Mesendoderm (in vitro differentiated cells): ENCODE results near the gene ITGA2.

Experiments used
- DNase-seq: peaks from one replicate; pipeline ENCODE4 v3.0.0; 2013
- H2AK5ac ChIP-seq: 2 replicates; pipeline ENCODE4 v1.6.1; 2013; ENCODE audit warnings: low read length, inconsistent platforms
- H2BK120ac ChIP-seq: 2 replicates; pipeline ENCODE4 v1.6.1; 2013; ENCODE audit warnings: low read depth, mild to moderate bottlenecking, low read length, moderate library complexity, mixed read lengths
- H2BK15ac ChIP-seq: replicated peaks from 2 replicates; pipeline ENCODE4 v1.6.1; 2013; ENCODE audit warnings: low read depth, mild to moderate bottlenecking, moderate library complexity
- H2BK5ac ChIP-seq: 2 replicates; pipeline ENCODE4 v1.6.1; 2013; ENCODE audit warnings: low read length, inconsistent platforms
- H3K18ac ChIP-seq: 2 replicates; pipeline ENCODE4 v1.6.1; 2013; ENCODE audit warnings: mild to moderate bottlenecking, low read length, mixed read lengths
- H3K23ac ChIP-seq: one replicate; pipeline ENCODE4 v1.6.1; 2013; ENCODE audit warnings: low read length
- H3K27ac ChIP-seq: 2 replicates; pipeline ENCODE4 v1.5.1; 2013; ENCODE audit warnings: low read depth, mild to moderate bottlenecking, inconsistent platforms, low read length, moderate library complexity
- H3K27me3 ChIP-seq: 2 replicates; pipeline ENCODE4 v1.6.1; 2013; ENCODE audit warnings: low read length, control low read depth, mild to moderate bottlenecking, inconsistent platforms; ENCODE audit not compliant: insufficient read depth, poor library complexity
- H3K36me3 ChIP-seq: 2 replicates; pipeline ENCODE4 v1.6.1; 2013; ENCODE audit warnings: low read length, inconsistent platforms; ENCODE audit not compliant: control insufficient read depth, insufficient read depth
- H3K4ac ChIP-seq: one replicate; pipeline ENCODE4 v1.6.1; 2013; ENCODE audit warnings: low read depth, mild to moderate bottlenecking, low read length, moderate library complexity
- H3K4me1 ChIP-seq: 2 replicates; pipeline ENCODE4 v1.6.1; 2013; ENCODE audit warnings: low read depth, low read length, inconsistent platforms; ENCODE audit not compliant: control insufficient read depth
- H3K4me2 ChIP-seq: 2 replicates; pipeline ENCODE4 v1.6.1; 2013; ENCODE audit warnings: low read length
- H3K4me3 ChIP-seq: 2 replicates; pipeline ENCODE4 v1.5.1; 2013; ENCODE audit warnings: mild to moderate bottlenecking, low read length
- H3K56ac ChIP-seq: one replicate; pipeline ENCODE4 v1.6.1; 2013; ENCODE audit warnings: low read length
- H3K79me1 ChIP-seq: 2 replicates; pipeline ENCODE4 v1.6.1; 2013; ENCODE audit warnings: low read length, inconsistent platforms
- H3K79me2 ChIP-seq: 2 replicates; pipeline ENCODE4 v1.6.1; 2013; ENCODE audit warnings: mild to moderate bottlenecking, low read length; ENCODE audit not compliant: control insufficient read depth, insufficient read depth
- H3K9ac ChIP-seq: 2 replicates; pipeline ENCODE4 v1.6.1; 2013; ENCODE audit warnings: low read length, inconsistent platforms
- H4K5ac ChIP-seq: one replicate; pipeline ENCODE4 v1.6.1; 2013; ENCODE audit warnings: low read length
- H4K8ac ChIP-seq: one replicate; pipeline ENCODE4 v1.6.1; 2013; ENCODE audit warnings: low read depth, mild to moderate bottlenecking, control low read depth, low read length, moderate library complexity
- WGBS: extraction: QIAGEN DNeasy Blood & Tissue Kit; methylation state at CpG from one replicate; pipeline ENCODE4 v1.1.7; 2013; ENCODE audit warnings: low lambda C conversion rate, missing lambda C conversion rate; ENCODE audit not compliant: insufficient coverage; ENCODE audit errors: extremely low coverage; 5-methylcytosine and 5-hydroxymethylcytosine counted together

Gene ITGA2

GRCh38 chr5:52983731-52984636, 5.2 kb upstream of the ITGA2 start:
- no peaks in the 10 kb centered on the region for H3K79me1 ChIP-seq
- no peak overlapping the region for H4K8ac ChIP-seq
- no peaks in the 10 kb centered on the region for H3K79me2 ChIP-seq
- H3K27me3 ChIP-seq: no peaks in the 10 kb centered on the region
- no peak overlapping the region for H3K9ac ChIP-seq
- WGBS: no CpG with 5 or more reads among the region's 3 CpGs
- no peak overlapping the region for H3K18ac ChIP-seq
- H2BK15ac ChIP-seq: no peak overlapping the region
- H3K36me3 ChIP-seq: no peaks in the 10 kb centered on the region
- H2BK5ac ChIP-seq: no peak overlapping the region
- DNase-seq: peak; percentile 72
- H2BK120ac ChIP-seq: no peak overlapping the region
- no peak overlapping the region for H2AK5ac ChIP-seq
- no peak overlapping the region for H3K27ac ChIP-seq
- H4K5ac ChIP-seq: no peak overlapping the region
- H3K56ac ChIP-seq: no peak overlapping the region
- no peak overlapping the region for H3K4me3 ChIP-seq
- H3K4ac ChIP-seq: no peak overlapping the region
- no peak overlapping the region for H3K4me2 ChIP-seq
- H3K4me1 ChIP-seq: no peaks in the 10 kb centered on the region
- H3K23ac ChIP-seq: no peak overlapping the region

- Histone ChIP-seq H2BK15ac (no peak overlapping the region), H3K56ac (no peak overlapping the region), H3K27ac (no peak overlapping the region), H4K5ac (no peak overlapping the region), H3K4me2 (no peak overlapping the region), H2BK5ac (no peak overlapping the region), H3K79me1 (no peaks in the 10 kb centered on the region), H4K8ac (no peak overlapping the region), H3K36me3 (no peaks in the 10 kb centered on the region), H3K18ac (no peak overlapping the region), H2BK120ac (no peak overlapping the region), H3K27me3 (no peaks in the 10 kb centered on the region), H3K4ac (no peak overlapping the region), H3K23ac (no peak overlapping the region), H3K9ac (no peak overlapping the region), H3K4me3 (no peak overlapping the region), H3K4me1 (no peaks in the 10 kb centered on the region), H2AK5ac (no peak overlapping the region), H3K79me2 (no peaks in the 10 kb centered on the region)
- DNase-seq: no peak
- no CpG with 5 or more reads among the region's 3 CpGs for WGBS
These were observed 3.8 kb upstream of the ITGA2 start for GRCh38 chr5:52985306-52985705.

GRCh38 chr5:52987711-52988331, 1.3 kb upstream of the ITGA2 start:
- no peak overlapping the region for H4K5ac ChIP-seq
- H3K9ac ChIP-seq: no peak overlapping the region
- DNase-seq: peak; percentile 37
- no peak overlapping the region for H2BK120ac ChIP-seq
- H4K8ac ChIP-seq: no peak overlapping the region
- H3K4me1 ChIP-seq: no peaks in the 10 kb centered on the region
- H2AK5ac ChIP-seq: no peak overlapping the region
- H2BK15ac ChIP-seq: no peak overlapping the region
- no CpG with 5 or more reads among the region's 4 CpGs for WGBS
- no peaks in the 10 kb centered on the region for H3K27me3 ChIP-seq
- H3K4me3 ChIP-seq: no peak overlapping the region
- H3K18ac ChIP-seq: no peak overlapping the region
- H3K79me1 ChIP-seq: no peaks in the 10 kb centered on the region
- no peak overlapping the region for H3K4ac ChIP-seq
- H3K36me3 ChIP-seq: no peaks in the 10 kb centered on the region
- no peaks in the 10 kb centered on the region for H3K79me2 ChIP-seq
- no peak overlapping the region for H3K56ac ChIP-seq
- H3K27ac ChIP-seq: no peak overlapping the region
- no peak overlapping the region for H3K4me2 ChIP-seq
- H2BK5ac ChIP-seq: no peak overlapping the region
- no peak overlapping the region for H3K23ac ChIP-seq

GRCh38 chr5:52988335-52989024, 672 bp upstream of the ITGA2 start:
- WGBS: no CpG with 5 or more reads among the region's 16 CpGs
- H3K4me1 ChIP-seq: no peaks in the 10 kb centered on the region

GRCh38 chr5:52989781-52990527, 802 bp downstream of the ITGA2 start:
- no CpG with 5 or more reads among the region's 27 CpGs for WGBS
- no peaks in the 10 kb centered on the region for H3K79me1 ChIP-seq
- H2BK5ac ChIP-seq: no peak overlapping the region
- no peak overlapping the region for H2AK5ac ChIP-seq
- no peak overlapping the region for H3K27ac ChIP-seq
- H3K18ac ChIP-seq: no peak overlapping the region
- peak overlapping the region; percentile 83 for H3K56ac ChIP-seq
- peak overlapping the region; percentile 62 for H3K9ac ChIP-seq
- no peak overlapping the region for H2BK120ac ChIP-seq
- H4K5ac ChIP-seq: no peak overlapping the region
- H2BK15ac ChIP-seq: no peak overlapping the region
- no peaks in the 10 kb centered on the region for H3K36me3 ChIP-seq
- H3K23ac ChIP-seq: no peak overlapping the region
- no peaks in the 10 kb centered on the region for H3K4me1 ChIP-seq
- no peaks in the 10 kb centered on the region for H3K27me3 ChIP-seq
- peak; percentile 65 for DNase-seq
- no peak overlapping the region for H4K8ac ChIP-seq
- H3K79me2 ChIP-seq: no peaks in the 10 kb centered on the region
- peak overlapping the region; percentile 62 for H3K4me3 ChIP-seq
- H3K4ac ChIP-seq: no peak overlapping the region
- H3K4me2 ChIP-seq: peak overlapping the region; percentile 58

More at GRCh38 chr5:52988335-52989024, 672 bp upstream of the ITGA2 start:
- no peak overlapping the region for H2AK5ac ChIP-seq
- DNase-seq: no peak
- H2BK15ac ChIP-seq: no peak overlapping the region
- no peak overlapping the region for H3K27ac ChIP-seq
- H3K4me3 ChIP-seq: peak overlapping the region; percentile 45
- no peak overlapping the region for H4K8ac ChIP-seq
- H2BK120ac ChIP-seq: no peak overlapping the region
- H3K56ac ChIP-seq: peak overlapping the region; percentile 81
- no peaks in the 10 kb centered on the region for H3K27me3 ChIP-seq
- no peak overlapping the region for H4K5ac ChIP-seq
- H3K4ac ChIP-seq: no peak overlapping the region
- H3K9ac ChIP-seq: peak overlapping the region; percentile 60
- peak overlapping the region; percentile 73 for H3K4me2 ChIP-seq
- H3K79me1 ChIP-seq: no peaks in the 10 kb centered on the region
- H3K18ac ChIP-seq: peak overlapping the region; percentile 15
- H3K36me3 ChIP-seq: no peaks in the 10 kb centered on the region
- peak overlapping the region; percentile 36 for H3K23ac ChIP-seq
- H3K79me2 ChIP-seq: no peaks in the 10 kb centered on the region
- H2BK5ac ChIP-seq: no peak overlapping the region
